Medulla oblongata (tissue), 1 donor: ENCODE results near the gene IBSP.

ENCODE experiments used
- DNase-seq: peaks from one replicate; pipeline ENCODE4 v3.0.0-alpha.2; 2015; ENCODE audit errors: extremely low spot score

The IBSP gene, protein sequence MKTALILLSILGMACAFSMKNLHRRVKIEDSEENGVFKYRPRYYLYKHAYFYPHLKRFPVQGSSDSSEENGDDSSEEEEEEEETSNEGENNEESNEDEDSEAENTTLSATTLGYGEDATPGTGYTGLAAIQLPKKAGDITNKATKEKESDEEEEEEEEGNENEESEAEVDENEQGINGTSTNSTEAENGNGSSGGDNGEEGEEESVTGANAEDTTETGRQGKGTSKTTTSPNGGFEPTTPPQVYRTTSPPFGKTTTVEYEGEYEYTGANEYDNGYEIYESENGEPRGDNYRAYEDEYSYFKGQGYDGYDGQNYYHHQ

DNA sequence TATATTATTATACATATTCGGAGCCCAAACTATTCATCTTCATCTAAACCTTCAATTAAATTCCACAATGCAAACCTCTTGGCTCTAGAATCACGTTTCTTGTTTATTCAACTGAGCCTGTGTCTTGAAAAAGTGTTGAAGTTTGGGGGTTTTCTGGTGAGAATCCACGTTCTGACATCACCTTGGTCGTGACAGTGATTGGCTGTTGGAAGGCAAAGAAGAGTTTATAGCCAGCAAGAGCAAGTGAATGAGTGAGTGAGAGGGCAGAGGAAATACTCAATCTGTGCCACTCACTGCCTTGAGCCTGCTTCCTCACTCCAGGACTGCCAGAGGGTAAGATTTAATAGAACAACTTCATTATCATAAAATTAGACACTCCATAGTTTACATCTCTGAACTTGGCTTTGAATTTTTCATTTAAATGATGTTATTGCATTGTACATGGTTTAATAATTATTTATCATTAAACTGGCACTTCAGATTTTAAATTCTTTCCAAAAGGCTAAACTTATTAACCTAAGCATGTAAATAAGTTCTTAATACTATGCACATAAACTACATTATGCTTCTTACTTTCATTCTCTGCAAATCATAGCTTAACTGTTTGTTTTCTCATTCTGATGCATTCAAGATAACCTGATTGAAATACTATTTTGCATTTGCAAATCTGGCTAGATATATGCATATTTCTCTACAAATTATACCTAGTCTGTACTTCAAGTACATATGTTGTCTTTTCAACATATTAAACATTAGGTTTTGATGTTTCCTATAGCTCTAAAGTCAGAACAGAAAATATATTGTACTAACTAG, at the start of gene IBSP:
Gene IBSP (plus strand): TSS at position 254 of the 813 bp plus-strand sequence. CDS start 2,808 bp downstream, outside the sequence.
- no peak for DNase-seq

DNA sequence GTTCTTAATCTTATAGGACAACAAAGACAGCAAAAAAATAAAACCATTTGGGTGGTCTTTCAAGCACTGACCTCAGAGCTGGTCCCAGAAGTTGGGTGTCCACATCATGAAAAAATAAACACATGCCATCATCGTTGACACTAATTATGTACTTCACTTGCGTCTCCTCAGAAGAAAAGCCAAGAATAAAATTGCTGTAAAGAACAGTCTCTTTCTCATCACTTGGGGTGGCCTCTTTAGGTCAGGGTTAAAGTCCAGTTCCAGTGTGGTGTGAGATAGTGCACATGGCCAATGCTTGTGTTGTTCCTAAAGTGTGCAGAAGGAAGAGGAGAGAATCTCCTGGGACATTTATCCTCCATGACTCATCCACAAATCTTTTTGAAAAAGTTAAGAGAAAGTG, 49.5 kb upstream of the IBSP start:
- DNase-seq, result no peak

DNA sequence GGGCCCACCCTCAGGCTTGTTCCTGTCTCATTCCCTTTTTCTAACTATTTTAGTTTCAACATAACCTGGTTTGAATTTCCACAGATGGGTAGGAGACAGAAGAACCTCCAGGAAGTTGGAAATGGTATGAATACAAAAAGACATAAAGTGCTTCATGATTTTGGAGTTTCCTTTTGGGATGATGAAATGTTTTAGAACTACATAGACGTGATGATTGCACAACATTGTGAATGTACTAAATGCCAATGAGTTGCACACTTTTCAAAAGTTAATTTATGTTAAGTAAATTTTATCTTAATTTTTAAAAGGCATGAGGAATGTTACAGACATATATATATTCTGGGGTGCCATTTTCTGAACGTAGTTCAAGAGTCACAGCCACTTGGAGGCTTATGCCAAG, 41.1 kb upstream of the IBSP start:
- no peak for DNase-seq

DNA sequence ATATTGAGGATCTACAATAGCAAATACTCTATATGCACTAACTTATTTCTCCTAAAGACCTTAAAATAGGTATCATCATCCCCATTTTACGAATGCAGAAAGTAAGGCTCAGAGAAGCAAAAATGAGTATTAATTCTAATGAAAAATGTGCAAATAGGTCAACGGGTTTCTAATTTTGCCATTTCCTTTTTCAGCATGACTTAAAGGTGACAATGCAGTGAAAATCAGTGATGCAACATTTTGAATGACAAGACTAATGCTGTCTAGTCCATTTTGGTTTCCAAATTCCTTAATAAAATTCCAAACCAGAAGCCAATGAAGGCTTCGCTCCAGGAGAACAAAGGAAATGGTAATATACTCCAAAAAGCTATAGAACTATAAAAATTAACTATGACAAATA, 37.0 kb upstream of the IBSP start:
- DNase-seq, result no peak

DNA sequence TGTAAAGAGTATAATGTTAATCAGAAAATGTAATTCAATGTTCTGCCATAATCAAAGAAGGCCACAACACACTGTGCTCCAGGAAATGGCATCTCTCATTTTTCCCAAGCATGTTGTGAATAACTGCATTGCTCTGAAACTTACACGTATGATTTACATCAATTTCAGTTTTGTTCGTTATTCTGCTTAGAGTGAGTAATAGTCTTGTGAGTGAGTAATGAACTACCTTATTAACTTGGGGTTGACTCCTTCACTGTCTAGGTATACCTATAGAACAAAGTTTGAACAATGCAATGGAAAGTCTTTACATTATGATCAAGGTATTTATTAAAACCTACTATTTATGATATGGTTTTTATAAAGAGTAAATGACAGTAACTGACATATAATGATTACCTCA, 17.8 kb upstream of the IBSP start:
- DNase-seq, result no peak

DNA sequence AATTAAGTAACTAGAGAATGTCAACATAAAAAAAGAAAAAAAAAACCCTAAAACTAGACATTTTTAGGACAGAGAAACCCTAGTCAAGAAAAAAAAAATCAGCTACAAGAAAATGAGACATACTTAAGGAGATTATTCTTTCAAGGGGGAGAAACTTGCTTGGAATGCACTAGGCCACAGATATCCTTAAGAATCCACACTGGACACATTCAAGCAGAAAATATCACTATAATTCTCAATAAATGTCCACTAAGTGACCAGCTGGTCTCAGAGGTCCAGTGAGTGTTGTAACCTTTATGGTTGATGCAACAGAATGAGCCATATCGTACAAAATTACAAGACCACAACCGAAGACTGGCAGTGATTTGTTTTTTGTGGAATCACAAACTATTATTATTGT, 15.6 kb upstream of the IBSP start:
- no peak for DNase-seq

DNA sequence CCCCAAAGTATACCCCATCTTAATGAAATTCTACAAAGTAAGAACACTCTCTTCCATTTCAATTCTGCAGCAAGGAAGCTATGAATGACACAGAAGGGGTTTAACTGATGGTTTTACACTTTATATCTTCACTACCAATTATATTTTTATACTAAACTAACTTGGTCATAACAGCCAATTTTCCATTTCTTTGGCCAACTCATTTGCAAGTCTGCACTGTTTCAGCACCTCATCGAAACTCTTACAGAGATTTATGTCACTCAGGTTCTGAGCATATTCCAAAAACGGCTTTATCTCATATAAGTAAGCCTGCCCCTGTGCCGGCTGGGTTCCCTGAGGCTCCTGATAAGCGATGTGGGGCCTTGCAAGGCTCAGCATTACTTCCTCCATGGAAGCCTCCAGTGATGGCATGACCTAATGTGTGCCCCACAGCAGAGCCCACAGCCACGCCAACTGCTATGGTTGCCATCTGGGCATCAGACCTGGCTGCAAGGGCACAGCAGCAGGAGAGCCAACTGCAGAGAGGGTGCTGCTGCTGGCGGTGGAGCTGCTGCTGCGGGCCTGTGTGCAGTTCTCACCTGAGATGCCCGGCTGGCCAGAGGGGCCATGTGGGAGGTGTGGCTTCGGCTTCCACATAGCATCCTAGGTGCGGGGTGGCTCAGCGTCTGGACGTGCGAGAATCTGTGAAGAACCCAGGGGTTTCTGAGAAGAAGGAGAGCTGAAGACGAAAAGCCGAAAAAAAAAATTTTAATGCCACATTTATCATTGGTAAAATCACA, 13.4 kb upstream of the IBSP start:
- no peak for DNase-seq

DNA sequence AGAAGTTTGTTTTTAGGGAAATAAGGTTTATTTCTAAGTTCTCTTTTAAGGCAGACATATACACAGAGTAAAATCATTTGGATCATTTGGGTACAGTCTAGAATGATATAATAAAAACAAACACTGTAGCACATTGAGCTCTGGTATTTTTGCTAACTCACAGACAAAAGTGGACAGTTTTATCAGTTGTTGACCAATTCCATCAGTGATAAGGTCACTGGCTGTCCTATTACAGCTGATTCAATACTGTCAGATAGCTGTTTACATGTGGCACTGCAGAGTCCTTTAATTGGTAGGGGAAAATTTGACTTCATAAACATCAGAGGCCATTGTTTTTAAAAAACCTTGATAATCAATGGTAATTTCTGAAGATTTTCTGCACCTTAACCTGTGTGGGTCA, 3.5 kb downstream of the IBSP start:
- no peak for DNase-seq

DNA sequence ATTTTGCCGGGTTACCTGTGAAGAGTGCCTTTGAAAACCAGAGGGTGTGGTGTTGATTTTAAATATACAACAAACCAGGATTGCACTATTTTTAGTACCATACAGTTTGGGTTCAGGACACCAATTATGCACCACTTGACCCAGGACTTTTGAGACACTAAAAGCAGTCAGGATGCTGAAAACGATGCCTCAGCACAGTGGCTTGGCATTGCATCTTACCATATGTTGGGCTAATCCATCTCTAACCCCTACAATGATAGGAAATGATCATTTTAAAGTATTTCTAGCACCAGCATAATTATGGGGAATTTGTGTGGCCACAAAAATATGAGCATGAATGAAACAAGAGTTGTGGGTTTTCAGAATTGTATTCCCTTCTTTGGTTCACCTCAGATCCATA, 4.1 kb downstream of the IBSP start:
- no peak for DNase-seq

DNA sequence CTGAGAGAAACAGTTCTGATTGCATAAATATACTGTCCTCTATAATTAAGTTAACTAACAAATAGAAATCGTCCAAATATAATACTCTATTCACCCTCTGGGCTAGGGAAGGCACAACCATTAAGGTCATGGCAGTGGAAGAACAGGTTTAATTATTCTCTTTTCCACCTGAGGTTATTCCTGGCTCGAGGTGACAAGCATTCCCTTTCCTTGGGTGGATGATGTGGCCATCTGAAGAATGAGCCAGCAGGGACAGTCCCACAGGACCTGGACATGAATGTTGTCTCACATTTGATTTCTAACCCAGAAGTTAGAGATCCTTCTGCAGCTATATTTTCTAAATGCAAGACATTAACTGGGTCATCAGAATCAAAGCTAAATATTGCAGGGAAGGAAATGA, 5.5 kb downstream of the IBSP start:
- no peak for DNase-seq

DNA sequence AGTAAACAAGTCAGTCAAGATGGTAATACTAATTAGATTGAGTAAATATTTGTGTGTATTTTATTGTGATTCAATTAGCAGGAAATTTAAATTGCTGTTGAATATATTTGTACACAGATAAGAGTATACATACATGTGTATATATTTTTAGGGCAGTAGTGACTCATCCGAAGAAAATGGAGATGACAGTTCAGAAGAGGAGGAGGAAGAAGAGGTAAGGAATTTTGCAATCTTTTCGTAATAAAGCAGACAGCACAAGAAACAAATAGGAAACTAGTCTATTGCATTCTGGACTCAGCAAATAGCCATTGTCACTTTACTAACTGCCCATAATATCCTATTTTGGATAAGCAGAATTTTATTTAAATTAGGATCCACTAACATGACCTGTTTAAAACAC, 6.6 kb downstream of the IBSP start:
- DNase-seq, result no peak

DNA sequence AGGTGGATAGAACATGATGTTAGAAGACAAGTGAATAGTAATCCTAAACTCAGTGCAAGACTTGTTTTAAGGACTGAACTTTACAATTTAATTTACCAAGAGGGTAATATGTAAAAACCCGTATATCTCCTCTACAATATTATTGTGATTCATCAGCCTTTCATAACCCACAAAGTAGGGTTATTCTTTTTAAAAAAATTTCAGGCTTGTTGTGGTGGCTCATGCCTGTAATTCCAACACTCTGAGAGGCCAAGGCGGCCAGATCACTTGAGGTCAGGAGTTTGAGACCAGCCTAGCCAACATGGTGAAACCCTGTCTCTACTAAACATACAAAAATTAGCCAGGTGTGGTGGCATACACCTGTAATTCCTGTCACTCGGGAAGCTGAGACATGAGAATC, 7.2 kb downstream of the IBSP start:
- DNase-seq, result no peak

DNA sequence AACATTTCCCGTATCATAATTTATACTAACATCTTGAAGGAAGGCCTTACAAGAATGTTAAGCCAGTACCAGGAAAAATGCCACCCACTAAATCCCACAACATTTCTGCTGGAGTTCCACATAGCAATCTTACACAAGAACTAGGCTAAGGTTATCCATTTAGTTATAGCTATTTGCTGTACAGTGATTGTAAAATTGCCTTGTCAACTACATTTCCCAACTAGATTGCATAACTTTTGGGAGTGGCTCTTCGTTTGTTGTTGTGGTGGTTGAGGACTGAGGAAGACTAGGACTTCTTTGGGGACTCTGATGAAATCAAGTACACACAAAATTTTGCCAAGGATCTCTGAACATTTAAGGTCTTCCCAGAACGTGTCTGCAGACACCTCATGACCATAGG, 8.0 kb downstream of the IBSP start:
- DNase-seq, result no peak

DNA sequence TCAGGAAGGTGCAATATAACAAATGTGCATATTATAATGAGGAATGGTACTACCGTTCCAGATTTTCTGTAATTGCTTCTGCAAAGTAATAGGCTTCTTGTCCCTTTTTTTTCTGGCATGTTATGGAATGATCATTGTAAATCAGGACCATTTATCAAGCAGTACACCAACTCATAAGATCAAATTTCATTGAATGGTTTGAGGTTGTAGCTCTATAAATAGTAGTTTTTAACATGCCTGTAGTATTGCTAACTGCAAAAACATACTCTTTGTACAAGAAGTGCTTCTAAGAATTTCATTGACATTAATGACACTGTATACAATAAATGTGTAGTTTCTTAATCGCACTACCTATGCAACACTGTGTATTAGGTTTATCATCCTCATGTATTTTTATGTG, 12.6 kb downstream of the IBSP start:
- DNase-seq, result no peak

DNA sequence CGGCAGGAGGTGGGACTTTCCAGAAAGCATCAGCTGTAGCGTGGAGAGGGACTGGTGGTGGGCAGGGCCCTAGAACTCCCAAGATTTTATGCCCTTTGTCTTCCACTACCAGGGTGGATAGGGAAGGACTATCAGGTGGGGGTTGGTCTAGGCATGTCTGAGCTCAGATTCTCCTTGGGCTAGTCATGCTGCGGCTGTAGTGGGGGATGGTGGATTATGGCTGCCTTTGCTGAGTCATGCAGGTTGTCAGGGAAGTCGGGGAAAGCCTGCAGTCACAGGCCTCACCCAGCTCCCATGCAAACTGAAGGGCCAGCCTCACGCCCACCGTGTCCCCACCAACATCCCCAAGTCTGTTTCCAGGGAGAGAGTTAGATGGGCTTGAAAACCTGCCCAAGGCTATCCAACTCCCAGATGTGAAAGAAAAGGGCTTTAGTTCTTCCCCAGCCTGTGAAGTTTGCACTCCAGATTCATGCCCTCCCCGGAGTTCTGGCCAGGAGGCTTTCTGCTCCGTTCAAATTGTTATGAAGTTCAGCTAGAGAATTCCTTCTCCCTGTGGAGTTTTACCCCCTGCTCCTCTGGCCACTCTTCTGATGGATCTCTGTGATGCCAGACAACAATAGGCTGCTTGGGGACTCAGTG, 20.0 kb downstream of the IBSP start:
- no peak for DNase-seq

DNA sequence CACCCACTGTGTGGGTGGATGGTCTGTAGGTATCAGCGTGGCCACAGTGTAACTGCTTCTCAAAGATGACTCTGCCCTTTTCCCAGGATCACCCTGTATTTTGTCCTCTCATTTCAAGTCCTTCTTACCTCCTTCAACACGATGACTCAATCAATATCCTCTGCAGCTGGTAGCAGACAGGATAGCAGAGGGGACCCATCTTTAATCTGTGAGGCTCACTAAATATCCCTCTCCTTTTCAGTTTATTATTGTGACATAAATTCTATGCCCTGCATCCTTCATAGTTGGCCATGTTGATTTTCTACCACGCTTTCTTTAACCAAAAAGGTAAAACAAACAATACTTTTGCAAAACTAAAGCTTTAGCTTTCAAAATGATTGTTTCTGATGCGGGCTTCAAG, 23.8 kb downstream of the IBSP start:
- DNase-seq, result no peak

DNA sequence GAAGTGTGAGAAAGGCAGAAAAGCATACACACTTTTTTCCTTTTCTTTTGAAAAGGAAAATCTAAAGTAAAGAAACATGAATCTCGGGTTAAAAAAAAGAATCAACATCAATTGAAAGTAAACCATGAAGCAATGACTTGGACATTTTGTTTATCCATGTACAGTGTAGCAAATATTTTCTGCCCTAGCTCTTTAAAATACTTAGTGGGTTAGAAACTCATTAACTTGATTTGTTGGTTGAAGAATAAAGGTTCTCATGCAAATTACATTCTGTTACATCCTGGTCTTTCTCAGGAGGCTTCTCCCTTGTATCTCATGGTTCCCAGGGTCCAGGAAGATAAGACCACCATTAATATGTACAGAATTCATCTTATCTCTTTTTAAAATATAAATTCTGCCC, 24.4 kb downstream of the IBSP start:
- no peak for DNase-seq

DNA sequence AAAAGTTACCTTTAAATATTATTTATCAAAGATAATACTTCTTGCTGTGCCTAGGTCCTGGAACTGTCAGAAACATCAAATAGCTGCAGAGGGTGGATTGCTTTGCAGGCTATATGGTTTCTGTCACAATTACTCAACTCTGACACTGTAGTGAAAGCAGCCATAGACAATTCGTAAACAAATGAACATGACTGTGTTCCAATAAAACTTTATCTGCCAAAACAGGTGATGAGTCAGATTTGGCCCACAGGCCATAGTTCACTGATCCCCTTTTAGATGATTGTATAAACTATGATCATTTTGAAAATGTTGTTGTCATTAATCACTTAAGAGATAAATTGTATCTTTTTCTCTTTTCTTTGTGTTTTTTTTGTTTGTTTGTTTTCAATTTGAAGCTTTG, 25.0 kb downstream of the IBSP start:
- DNase-seq, result no peak

DNA sequence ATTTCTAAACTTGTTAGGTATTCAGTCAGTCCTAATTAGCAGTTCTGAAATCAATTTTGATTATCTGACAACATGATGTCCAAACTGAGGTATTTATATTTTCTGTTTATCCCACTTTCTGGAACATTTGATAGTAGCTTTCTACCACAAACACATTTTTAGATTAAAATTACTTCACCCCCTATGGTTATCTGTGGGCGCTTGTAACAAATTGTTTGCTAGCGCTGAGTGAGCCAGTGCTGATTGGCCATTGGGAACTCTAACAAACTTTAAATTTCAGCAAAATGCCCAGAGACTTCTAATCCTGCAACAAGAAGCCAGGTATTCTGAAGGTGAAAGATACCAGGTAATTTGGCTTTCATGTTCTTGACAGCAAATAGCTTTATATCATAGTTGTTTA, 33.3 kb downstream of the IBSP start, which contains the start of gene MEPE:
Gene MEPE (plus strand): TSS at position 301 of the 400 bp plus-strand sequence. CDS start 1,746 bp downstream, outside the sequence.
- no peak for DNase-seq

DNA sequence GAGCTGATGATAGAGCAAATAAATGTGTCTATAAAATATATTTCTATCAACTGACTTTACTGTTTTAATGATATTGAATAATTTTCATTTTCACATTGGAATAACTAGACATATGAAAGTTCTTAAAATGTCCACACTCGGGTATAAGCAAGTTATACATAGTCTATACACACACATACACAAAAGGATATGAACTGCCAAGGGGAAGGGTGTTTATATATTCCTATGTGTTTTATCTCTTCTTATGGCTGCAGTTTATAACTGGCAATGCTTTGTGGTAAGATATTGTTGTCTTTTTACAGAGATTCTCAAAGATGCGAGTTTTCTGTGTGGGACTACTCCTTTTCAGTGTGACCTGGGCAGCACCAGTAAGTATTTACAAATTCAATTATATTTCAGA, 35.0 kb downstream of the IBSP start:
- no peak for DNase-seq

DNA sequence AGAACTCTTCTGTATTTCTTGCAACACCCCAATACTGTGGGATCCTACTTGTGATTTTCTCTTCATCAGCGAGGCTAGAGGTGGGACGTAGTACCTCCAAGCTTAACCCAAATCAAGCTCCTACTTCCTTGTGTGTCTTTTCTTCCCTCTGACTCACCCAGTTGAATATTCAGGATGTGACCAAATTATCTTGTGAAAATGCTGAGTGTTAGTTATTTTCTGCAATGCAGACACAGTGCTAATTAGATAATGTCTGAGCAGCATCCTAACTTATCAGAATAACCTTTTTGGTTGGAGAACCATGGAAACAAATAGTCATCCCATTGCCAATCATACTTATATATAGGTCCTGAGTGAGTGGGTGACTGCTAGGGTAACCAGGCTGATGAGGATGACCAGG, 35.8 kb downstream of the IBSP start:
- no peak for DNase-seq

DNA sequence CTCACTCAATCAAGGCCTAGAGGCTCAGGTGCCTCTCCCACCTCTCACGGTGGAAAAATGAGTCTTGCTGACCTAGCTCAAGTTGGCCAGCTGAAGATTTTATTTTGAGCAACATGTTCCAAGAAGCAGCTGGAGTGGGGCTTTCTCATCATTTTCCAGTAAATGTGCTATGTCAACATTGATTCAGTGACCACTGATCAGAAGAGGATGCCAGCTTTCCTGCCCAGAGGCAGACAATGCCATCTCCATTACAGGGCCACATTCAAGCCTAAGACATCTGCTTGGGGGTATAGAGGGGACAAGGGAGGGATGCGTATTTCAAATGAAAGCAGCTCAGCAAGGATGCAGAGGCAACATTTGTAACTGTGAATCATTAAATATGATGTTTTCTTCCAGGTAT, 36.4 kb downstream of the IBSP start:
- no peak for DNase-seq
